Prostate gland (tissue), 2 donors: ENCODE results near the gene CCDC93.

ENCODE experiments used
- CTCF ChIP-seq, 4 experiments: fragments of 200-600 bp in 2 of 4; fragments of 450-650 bp in 2 of 4; sonication (generic) in 2 of 4; IDR thresholded peaks; 1 replicate in 3 of 4; 2 replicates in 1 of 4; pipeline ENCODE4 v1.5.1; 2016 to 2019; ENCODE audit warnings: antibody characterized with exemption in 4 of 4, mild to moderate bottlenecking in 2 of 4, moderate library complexity in 2 of 4
- POLR2A ChIP-seq: fragments of 450-650 bp; IDR thresholded peaks from one replicate; pipeline ENCODE4 v1.6.1; 2016; ENCODE audit warnings: antibody characterized with exemption, mild to moderate bottlenecking
- POLR2AphosphoS5 ChIP-seq: sonication (generic); formaldehyde crosslinking; IDR thresholded peaks from one replicate; pipeline ENCODE4 v1.6.1; 2017; ENCODE audit warnings: antibody characterized with exemption

GRCh38 chr2:117935954-117936353, 77.9 kb downstream of the CCDC93 start:
- no peak for TF ChIP-seq CTCF (IDR thresholded peaks at IDR 0.05)
- TF ChIP-seq POLR2A = no peak
- TF ChIP-seq POLR2AphosphoS5 = no peak
